HEK293 (cell line): ENCODE data around the gene TOMM34.

ENCODE experiments used
- EGR2 ChIP-seq: fragments of 450-650 bp; formaldehyde crosslinking; IDR thresholded peaks from 2 replicates; pipeline ENCODE4 v1.5.1; 2016; ENCODE audit warnings: low read depth, missing biosample characterization, missing genetic modification characterization
- HOXD13 ChIP-seq: sonication (generic); formaldehyde crosslinking; IDR thresholded peaks from 2 replicates; pipeline ENCODE4 v1.8.0; 2022; ENCODE audit warnings: missing genetic modification reagents, borderline replicate concordance
- KLF7 ChIP-seq: fragments of 450-650 bp; formaldehyde crosslinking; IDR thresholded peaks from 2 replicates; pipeline ENCODE4 v1.5.1; 2016; ENCODE audit warnings: missing biosample characterization, missing genetic modification characterization, borderline replicate concordance
- SP3 ChIP-seq: fragments of 450-650 bp; formaldehyde crosslinking; IDR thresholded peaks from 2 replicates; pipeline ENCODE4 v1.5.1; 2016; ENCODE audit warnings: missing biosample characterization, missing genetic modification characterization
- SP7 ChIP-seq: fragments of 450-650 bp; formaldehyde crosslinking; IDR thresholded peaks from 2 replicates; pipeline ENCODE4 v1.5.1; 2016; ENCODE audit warnings: missing biosample characterization, missing genetic modification characterization
- TRIM28 ChIP-seq: IDR thresholded peaks from 2 replicates; pipeline ENCODE4 v1.6.1; 2011; ENCODE audit warnings: low read length, control low read depth, borderline replicate concordance
- ZBTB10 ChIP-seq: fragments of 450-650 bp; formaldehyde crosslinking; IDR thresholded peaks from 2 replicates; pipeline ENCODE4 v1.5.1; 2016; ENCODE audit warnings: missing biosample characterization, missing genetic modification characterization
- ZIC2 ChIP-seq: fragments of 450-650 bp; formaldehyde crosslinking; IDR thresholded peaks from 2 replicates; pipeline ENCODE4 v1.5.1; 2016; ENCODE audit warnings: missing biosample characterization, missing genetic modification characterization
- ZNF280D ChIP-seq: fragments of 450-650 bp; formaldehyde crosslinking; IDR thresholded peaks from 2 replicates; pipeline ENCODE4 v1.5.1; 2016; ENCODE audit warnings: missing biosample characterization, missing genetic modification characterization
- ZNF404 ChIP-seq: fragments of 450-650 bp; formaldehyde crosslinking; IDR thresholded peaks from 2 replicates; pipeline ENCODE4 v1.5.1; 2017; ENCODE audit warnings: missing biosample characterization, missing genetic modification characterization
- ZNF416 ChIP-seq: fragments of 450-650 bp; formaldehyde crosslinking; IDR thresholded peaks from 2 replicates; pipeline ENCODE4 v1.5.1; 2016; ENCODE audit warnings: missing biosample characterization, missing genetic modification characterization
- ZNF514 ChIP-seq: fragments of 450-650 bp; formaldehyde crosslinking; IDR thresholded peaks from 2 replicates; pipeline ENCODE4 v1.5.1; 2016; ENCODE audit warnings: missing biosample characterization, missing genetic modification characterization
- ZNF555 ChIP-seq: fragments of 450-650 bp; formaldehyde crosslinking; conservative IDR thresholded peaks from 2 replicates; pipeline ENCODE4 v1.5.1; 2017; ENCODE audit warnings: missing biosample characterization, mild to moderate bottlenecking, missing genetic modification characterization, inconsistent platforms
- ZNF561 ChIP-seq: fragments of 450-650 bp; IDR thresholded peaks from 2 replicates; pipeline ENCODE4 v1.5.1; 2018; ENCODE audit warnings: missing biosample characterization, missing genetic modification characterization, borderline replicate concordance
- ZNF585B ChIP-seq: fragments of 450-650 bp; formaldehyde crosslinking; IDR thresholded peaks from 2 replicates; pipeline ENCODE4 v1.5.1; 2016; ENCODE audit warnings: missing biosample characterization, missing genetic modification characterization
- ZSCAN30 ChIP-seq: fragments of 450-650 bp; IDR thresholded peaks from 2 replicates; pipeline ENCODE4 v1.5.1; 2018; ENCODE audit warnings: missing biosample characterization, mild to moderate bottlenecking, missing genetic modification characterization, moderate library complexity
- TF ChIP-seq, protein P1 (sequence below): fragments of 450-650 bp; formaldehyde crosslinking; conservative IDR thresholded peaks from 2 replicates; pipeline ENCODE4 v1.5.1; 2016; ENCODE audit warnings: low read depth, missing biosample characterization, missing genetic modification characterization
- TF ChIP-seq, protein P2 (sequence below): fragments of 450-650 bp; formaldehyde crosslinking; conservative IDR thresholded peaks from 2 replicates; pipeline ENCODE4 v1.5.1; 2016; ENCODE audit warnings: low read depth, missing biosample characterization, missing genetic modification characterization
- TF ChIP-seq, protein P3 (sequence below): fragments of 450-650 bp; formaldehyde crosslinking; IDR thresholded peaks from 2 replicates; pipeline ENCODE4 v1.5.1; 2016; ENCODE audit warnings: missing biosample characterization, missing genetic modification characterization

Gene TOMM34

GRCh38 chr20:44966030-44966961 is 6.1 kb upstream of the TOMM34 start, which contains the start of gene STK4 (continued):
- TF ChIP-seq, protein P1, sequence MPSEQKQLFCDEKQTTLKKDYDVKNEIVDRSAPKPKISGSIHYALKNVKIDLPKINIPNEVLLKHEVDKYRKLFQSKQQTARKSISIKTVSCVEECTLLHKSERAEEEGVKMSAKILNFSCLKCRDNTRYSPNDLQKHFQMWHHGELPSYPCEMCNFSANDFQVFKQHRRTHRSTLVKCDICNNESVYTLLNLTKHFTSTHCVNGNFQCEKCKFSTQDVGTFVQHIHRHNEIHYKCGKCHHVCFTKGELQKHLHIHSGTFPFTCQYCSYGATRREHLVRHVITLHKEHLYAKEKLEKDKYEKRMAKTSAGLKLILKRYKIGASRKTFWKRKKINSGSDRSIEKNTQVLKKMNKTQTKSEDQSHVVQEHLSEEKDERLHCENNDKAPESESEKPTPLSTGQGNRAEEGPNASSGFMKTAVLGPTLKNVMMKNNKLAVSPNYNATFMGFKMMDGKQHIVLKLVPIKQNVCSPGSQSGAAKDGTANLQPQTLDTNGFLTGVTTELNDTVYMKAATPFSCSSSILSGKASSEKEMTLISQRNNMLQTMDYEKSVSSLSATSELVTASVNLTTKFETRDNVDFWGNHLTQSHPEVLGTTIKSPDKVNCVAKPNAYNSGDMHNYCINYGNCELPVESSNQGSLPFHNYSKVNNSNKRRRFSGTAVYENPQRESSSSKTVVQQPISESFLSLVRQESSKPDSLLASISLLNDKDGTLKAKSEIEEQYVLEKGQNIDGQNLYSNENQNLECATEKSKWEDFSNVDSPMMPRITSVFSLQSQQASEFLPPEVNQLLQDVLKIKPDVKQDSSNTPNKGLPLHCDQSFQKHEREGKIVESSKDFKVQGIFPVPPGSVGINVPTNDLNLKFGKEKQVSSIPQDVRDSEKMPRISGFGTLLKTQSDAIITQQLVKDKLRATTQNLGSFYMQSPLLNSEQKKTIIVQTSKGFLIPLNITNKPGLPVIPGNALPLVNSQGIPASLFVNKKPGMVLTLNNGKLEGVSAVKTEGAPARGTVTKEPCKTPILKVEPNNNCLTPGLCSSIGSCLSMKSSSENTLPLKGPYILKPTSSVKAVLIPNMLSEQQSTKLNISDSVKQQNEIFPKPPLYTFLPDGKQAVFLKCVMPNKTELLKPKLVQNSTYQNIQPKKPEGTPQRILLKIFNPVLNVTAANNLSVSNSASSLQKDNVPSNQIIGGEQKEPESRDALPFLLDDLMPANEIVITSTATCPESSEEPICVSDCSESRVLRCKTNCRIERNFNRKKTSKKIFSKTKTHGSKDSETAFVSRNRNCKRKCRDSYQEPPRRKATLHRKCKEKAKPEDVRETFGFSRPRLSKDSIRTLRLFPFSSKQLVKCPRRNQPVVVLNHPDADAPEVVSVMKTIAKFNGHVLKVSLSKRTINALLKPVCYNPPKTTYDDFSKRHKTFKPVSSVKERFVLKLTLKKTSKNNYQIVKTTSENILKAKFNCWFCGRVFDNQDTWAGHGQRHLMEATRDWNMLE (tag by site-specific recombination) = peak; percentile 61; the same call in 1 of the 2 replicates
- TF ChIP-seq ZNF555 (no peak), EGR2 (tag by site-specific recombination) (peak; percentile 78), ZIC2 (tag by site-specific recombination) (peak; percentile 49; the same call in 1 of the 2 replicates), ZNF561 (peak; percentile 91), ZNF585B (no peak), ZSCAN30 (tag by site-specific recombination) (0 out of 2 replicates have a peak, but pooled peaks have one; percentile 16), ZBTB10 (tag by site-specific recombination) (peak; percentile 20; the same call in 1 of the 2 replicates), KLF7 (peak; percentile 60; the same call in 1 of the 2 replicates), ZNF514 (tag by site-specific recombination) (no peak), TRIM28 (0 out of 2 replicates have a peak, but pooled peaks have one; percentile 19), SP3 (tag by site-specific recombination) (peak; percentile 97), ZNF280D (tag by site-specific recombination) (no peak), HOXD13 (CRISPR knock-in tag) (0 out of 2 replicates have a peak, but pooled peaks have one; percentile 59), ZNF404 (tag by site-specific recombination) (no peak), SP7 (tag by site-specific recombination) (peak; percentile 74), ZNF416 (0 out of 2 replicates have a peak, but pooled peaks have one; percentile 22)
- TF ChIP-seq, protein P2, sequence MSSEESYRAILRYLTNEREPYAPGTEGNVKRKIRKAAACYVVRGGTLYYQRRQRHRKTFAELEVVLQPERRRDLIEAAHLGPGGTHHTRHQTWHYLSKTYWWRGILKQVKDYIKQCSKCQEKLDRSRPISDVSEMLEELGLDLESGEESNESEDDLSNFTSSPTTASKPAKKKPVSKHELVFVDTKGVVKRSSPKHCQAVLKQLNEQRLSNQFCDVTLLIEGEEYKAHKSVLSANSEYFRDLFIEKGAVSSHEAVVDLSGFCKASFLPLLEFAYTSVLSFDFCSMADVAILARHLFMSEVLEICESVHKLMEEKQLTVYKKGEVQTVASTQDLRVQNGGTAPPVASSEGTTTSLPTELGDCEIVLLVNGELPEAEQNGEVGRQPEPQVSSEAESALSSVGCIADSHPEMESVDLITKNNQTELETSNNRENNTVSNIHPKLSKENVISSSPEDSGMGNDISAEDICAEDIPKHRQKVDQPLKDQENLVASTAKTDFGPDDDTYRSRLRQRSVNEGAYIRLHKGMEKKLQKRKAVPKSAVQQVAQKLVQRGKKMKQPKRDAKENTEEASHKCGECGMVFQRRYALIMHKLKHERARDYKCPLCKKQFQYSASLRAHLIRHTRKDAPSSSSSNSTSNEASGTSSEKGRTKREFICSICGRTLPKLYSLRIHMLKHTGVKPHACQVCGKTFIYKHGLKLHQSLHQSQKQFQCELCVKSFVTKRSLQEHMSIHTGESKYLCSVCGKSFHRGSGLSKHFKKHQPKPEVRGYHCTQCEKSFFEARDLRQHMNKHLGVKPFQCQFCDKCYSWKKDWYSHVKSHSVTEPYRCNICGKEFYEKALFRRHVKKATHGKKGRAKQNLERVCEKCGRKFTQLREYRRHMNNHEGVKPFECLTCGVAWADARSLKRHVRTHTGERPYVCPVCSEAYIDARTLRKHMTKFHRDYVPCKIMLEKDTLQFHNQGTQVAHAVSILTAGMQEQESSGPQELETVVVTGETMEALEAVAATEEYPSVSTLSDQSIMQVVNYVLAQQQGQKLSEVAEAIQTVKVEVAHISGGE (tag by site-specific recombination) = peak; percentile 95
- TF ChIP-seq, protein P3, sequence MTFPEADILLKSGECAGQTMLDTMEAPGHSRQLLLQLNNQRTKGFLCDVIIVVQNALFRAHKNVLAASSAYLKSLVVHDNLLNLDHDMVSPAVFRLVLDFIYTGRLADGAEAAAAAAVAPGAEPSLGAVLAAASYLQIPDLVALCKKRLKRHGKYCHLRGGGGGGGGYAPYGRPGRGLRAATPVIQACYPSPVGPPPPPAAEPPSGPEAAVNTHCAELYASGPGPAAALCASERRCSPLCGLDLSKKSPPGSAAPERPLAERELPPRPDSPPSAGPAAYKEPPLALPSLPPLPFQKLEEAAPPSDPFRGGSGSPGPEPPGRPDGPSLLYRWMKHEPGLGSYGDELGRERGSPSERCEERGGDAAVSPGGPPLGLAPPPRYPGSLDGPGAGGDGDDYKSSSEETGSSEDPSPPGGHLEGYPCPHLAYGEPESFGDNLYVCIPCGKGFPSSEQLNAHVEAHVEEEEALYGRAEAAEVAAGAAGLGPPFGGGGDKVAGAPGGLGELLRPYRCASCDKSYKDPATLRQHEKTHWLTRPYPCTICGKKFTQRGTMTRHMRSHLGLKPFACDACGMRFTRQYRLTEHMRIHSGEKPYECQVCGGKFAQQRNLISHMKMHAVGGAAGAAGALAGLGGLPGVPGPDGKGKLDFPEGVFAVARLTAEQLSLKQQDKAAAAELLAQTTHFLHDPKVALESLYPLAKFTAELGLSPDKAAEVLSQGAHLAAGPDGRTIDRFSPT (tag by site-specific recombination) = peak; percentile 95
